Measurements from ENCODE around the gene KCNG3. TPM values are rescaled to one million over a fixed set of nuclear protein-coding genes. Genes with fewer than 3 reads are reported as not detected.
A peak's percentile ranks its signal among the peaks of the same experiment; 100 is the strongest.

Gene KCNG3
- total RNA-seq, 1 donor from 2014 or later, result 0.31 TPM

DNA sequence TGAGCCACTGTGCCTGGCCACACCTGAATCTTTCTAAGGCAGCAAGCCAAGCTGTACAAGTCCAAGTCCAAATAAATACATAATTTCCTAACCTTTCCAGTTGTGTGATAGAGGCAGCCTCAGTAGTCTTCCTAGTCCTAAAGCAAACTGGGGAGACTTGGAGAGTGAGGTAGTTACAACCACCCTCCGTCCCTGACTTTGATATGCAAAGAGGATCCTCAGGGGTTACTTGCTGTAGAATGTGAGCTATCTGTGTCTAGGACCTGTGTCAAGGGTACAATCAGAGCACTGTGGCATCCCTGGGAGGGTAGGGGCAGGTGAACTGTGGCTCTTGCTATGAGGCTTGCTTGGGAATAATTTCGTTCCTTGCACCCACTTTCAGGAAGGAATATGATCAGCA is 28.3 kb upstream of the KCNG3 start:
- H3K4me1 Mint-ChIP-seq (ENCODE audit: low read depth), result no peaks in the 10 kb centered on the region
- no peak overlapping the region for H3K27ac Mint-ChIP-seq
- TF ChIP-seq, protein P1, sequence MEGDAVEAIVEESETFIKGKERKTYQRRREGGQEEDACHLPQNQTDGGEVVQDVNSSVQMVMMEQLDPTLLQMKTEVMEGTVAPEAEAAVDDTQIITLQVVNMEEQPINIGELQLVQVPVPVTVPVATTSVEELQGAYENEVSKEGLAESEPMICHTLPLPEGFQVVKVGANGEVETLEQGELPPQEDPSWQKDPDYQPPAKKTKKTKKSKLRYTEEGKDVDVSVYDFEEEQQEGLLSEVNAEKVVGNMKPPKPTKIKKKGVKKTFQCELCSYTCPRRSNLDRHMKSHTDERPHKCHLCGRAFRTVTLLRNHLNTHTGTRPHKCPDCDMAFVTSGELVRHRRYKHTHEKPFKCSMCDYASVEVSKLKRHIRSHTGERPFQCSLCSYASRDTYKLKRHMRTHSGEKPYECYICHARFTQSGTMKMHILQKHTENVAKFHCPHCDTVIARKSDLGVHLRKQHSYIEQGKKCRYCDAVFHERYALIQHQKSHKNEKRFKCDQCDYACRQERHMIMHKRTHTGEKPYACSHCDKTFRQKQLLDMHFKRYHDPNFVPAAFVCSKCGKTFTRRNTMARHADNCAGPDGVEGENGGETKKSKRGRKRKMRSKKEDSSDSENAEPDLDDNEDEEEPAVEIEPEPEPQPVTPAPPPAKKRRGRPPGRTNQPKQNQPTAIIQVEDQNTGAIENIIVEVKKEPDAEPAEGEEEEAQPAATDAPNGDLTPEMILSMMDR (IDR thresholded peaks at IDR 0.05; ENCODE audit: unreplicated experiment), result no peak
- H3K9me3 Mint-ChIP-seq (ENCODE audit: low read depth), result no peaks in the 10 kb centered on the region
- no peak overlapping the region for H3K4me3 Mint-ChIP-seq (ENCODE audit: low read depth)
- H3K27me3 Mint-ChIP-seq, result no peaks in the 10 kb centered on the region
- DNase-seq (ENCODE audit: low spot score, unreplicated experiment), result no peak
- no peaks in the 10 kb centered on the region for H3K36me3 Mint-ChIP-seq (ENCODE audit: insufficient read depth)

DNA sequence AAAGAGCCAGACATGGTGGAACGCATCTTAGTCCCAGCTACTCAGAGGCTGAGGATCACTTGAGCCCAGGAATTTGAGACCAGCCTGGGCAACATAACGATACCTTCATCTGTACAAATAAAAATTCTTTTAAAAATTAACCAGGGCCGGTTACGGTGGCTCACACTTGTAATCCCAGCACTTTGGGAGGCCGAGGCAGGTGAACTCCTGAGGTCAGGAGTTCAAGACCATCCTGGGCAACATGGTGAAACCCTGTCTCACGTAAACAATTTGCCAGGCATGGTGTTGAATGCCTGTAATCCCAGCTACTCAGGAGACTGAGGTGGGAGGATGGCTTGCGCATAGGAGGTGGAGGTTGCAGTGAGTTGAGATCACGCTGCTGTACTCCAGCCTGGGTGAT is 25.8 kb upstream of the KCNG3 start:
- no peak overlapping the region for H3K4me3 Mint-ChIP-seq (ENCODE audit: low read depth)
- no peaks in the 10 kb centered on the region for H3K36me3 Mint-ChIP-seq (ENCODE audit: insufficient read depth)
- DNase-seq (ENCODE audit: low spot score, unreplicated experiment), result no peak
- H3K9me3 Mint-ChIP-seq (ENCODE audit: low read depth), result no peaks in the 10 kb centered on the region
- no peaks in the 10 kb centered on the region for H3K27me3 Mint-ChIP-seq
- H3K27ac Mint-ChIP-seq, result no peak overlapping the region
- TF ChIP-seq, protein P1 (IDR thresholded peaks at IDR 0.05; ENCODE audit: unreplicated experiment), result no peak
- no peaks in the 10 kb centered on the region for H3K4me1 Mint-ChIP-seq (ENCODE audit: low read depth)

DNA sequence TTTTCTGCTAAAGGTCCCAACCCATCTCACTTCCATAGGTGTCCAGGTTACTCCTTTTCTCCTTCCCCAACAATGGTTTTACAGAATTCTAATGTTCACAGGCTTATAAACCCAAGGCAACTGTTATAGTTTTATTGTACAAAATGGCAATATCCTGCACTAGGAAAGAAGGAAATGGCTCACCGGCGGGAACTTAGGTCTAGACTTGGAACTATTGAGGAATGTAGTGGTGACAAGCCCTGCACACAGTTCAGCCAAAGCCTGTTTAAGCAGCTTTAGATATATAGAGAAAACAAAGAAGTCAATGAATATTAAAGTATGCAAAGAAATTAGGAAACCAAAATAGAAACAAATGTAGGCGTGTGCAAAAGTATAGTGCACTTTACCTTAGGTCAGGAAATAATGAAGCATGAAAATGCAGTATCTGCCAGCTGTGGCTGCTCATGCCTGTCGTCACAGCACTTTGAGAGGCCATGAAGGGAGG is 22.7 kb upstream of the KCNG3 start:
- no peak overlapping the region for H3K27ac Mint-ChIP-seq
- H3K36me3 Mint-ChIP-seq (ENCODE audit: insufficient read depth), result no peaks in the 10 kb centered on the region
- H3K9me3 Mint-ChIP-seq (ENCODE audit: low read depth), result no peaks in the 10 kb centered on the region
- TF ChIP-seq, protein P1 (IDR thresholded peaks at IDR 0.05; ENCODE audit: unreplicated experiment), result no peak
- DNase-seq (ENCODE audit: low spot score, unreplicated experiment), result no peak
- no peaks in the 10 kb centered on the region for H3K27me3 Mint-ChIP-seq
- H3K4me3 Mint-ChIP-seq (ENCODE audit: low read depth), result no peak overlapping the region
- no peaks in the 10 kb centered on the region for H3K4me1 Mint-ChIP-seq (ENCODE audit: low read depth)

DNA sequence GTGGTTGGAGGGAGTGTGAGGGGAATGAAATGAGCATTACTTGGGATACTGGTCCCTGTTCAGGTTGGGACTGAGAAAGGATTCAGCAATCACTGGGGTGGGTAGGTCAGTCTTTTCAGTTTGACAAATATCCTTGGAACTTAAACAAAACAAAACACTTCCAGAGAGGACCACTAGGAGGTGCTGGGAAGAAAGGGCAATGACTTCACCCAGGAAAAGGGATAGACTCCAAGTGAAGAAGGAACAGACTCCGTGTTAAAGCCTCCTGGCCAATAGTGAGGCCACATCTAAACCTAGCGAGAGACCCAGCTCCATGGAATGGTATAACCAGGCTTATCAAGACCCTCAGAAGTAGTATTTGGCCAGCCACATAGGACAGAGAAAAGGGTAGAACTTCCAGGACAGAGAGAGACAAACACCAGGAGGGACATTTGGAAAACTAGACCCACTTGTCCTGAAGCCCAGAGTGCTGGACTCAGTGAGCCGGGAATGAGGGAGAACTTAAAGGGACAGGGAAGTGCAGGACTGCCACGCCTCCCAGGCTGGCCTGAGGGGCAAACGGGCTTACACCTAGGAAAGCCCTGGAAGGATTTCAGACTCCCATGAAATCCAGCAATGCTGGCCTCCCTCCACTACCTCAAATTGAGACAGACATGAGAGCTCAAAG is 19.6 kb upstream of the KCNG3 start:
- no peaks in the 10 kb centered on the region for H3K36me3 Mint-ChIP-seq (ENCODE audit: insufficient read depth)
- no peak for DNase-seq (ENCODE audit: low spot score, unreplicated experiment)
- TF ChIP-seq, protein P1 (IDR thresholded peaks at IDR 0.05; ENCODE audit: unreplicated experiment), result peak; percentile 63
- H3K9me3 Mint-ChIP-seq (ENCODE audit: low read depth), result no peaks in the 10 kb centered on the region
- peak overlapping the region; percentile 84 for H3K27ac Mint-ChIP-seq
- H3K27me3 Mint-ChIP-seq, result no peaks in the 10 kb centered on the region
- H3K4me3 Mint-ChIP-seq (ENCODE audit: low read depth), result no peak overlapping the region
- peaks cover 5% of the 10 kb centered on the region for H3K4me1 Mint-ChIP-seq (ENCODE audit: low read depth)

DNA sequence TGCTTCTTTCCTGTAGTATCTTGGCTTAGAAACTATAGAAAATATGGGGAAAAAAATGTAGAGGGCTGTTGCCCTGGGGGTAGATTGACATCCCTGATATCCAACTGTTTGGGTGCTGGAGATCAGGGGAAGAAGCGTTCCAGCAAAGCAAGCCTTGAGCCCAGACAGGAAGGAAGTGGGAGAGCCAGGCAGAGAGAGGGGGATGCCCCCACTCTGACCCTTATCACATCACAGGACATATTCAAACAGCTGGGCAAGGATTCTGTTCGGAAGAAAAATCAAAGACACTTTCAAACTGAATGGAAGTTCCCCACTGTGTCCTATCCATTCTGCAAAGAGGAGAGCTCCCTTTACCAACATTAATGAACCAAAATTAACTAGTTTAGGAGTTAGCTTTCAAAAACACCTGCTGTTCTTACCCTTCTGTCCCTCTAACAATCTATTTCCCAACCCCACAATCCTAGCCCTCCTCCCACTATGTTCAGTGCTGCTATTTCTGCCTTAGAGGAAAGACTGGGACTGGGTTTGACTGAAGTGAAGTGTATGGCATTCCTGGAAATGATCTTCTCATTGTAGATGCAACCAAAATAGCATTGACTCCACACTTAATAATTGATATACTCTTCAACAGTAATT is 16.9 kb upstream of the KCNG3 start:
- DNase-seq (ENCODE audit: low spot score, unreplicated experiment), result no peak
- no peaks in the 10 kb centered on the region for H3K27me3 Mint-ChIP-seq
- H3K36me3 Mint-ChIP-seq (ENCODE audit: insufficient read depth), result no peaks in the 10 kb centered on the region
- H3K9me3 Mint-ChIP-seq (ENCODE audit: low read depth), result no peaks in the 10 kb centered on the region
- no peak overlapping the region for H3K4me3 Mint-ChIP-seq (ENCODE audit: low read depth)
- TF ChIP-seq, protein P1 (IDR thresholded peaks at IDR 0.05; ENCODE audit: unreplicated experiment), result no peak
- no peak overlapping the region for H3K27ac Mint-ChIP-seq
- H3K4me1 Mint-ChIP-seq (ENCODE audit: low read depth), result peaks cover 5% of the 10 kb centered on the region
